ENCODE data around the gene ITGB3BP.
"Not testable (repeated sequence)": the region's sequence is repeated elsewhere in the genome, so short reads cannot be mapped to it uniquely, and the experiment has no call there.

ITGB3BP gene

GRCh38 chr1:63448731-63449246, 74.2 kb downstream of the ITGB3BP start:
- Histone ChIP-seq H3K4me3 (ENCODE audit: low read length) (no peak overlapping the region), H3K36me3 (ENCODE audit: insufficient read depth, low read length) (peaks cover 2% of the 10 kb centered on the region), H3K27me3 (ENCODE audit: insufficient read depth, low read length) (no peaks in the 10 kb centered on the region), H3K9me3 (ENCODE audit: low read length) (no peaks in the 10 kb centered on the region), H3K4me1 (ENCODE audit: insufficient read depth, low read length) (no peaks in the 10 kb centered on the region), H2AFZ (ENCODE audit: low read depth, low read length) (no peak overlapping the region)

- Histone ChIP-seq H3K9me3 (ENCODE audit: low read length) (no peaks in the 10 kb centered on the region), H3K4me1 (ENCODE audit: insufficient read depth, low read length) (no peaks in the 10 kb centered on the region), H2AFZ (ENCODE audit: low read depth, low read length) (no peak overlapping the region), H3K36me3 (ENCODE audit: insufficient read depth, low read length) (peaks cover 2% of the 10 kb centered on the region), H3K27me3 (ENCODE audit: insufficient read depth, low read length) (no peaks in the 10 kb centered on the region), H3K4me3 (ENCODE audit: low read length) (no peak overlapping the region)
Observed at GRCh38 chr1:63442141-63442475, 80.9 kb downstream of the ITGB3BP start.

DNA sequence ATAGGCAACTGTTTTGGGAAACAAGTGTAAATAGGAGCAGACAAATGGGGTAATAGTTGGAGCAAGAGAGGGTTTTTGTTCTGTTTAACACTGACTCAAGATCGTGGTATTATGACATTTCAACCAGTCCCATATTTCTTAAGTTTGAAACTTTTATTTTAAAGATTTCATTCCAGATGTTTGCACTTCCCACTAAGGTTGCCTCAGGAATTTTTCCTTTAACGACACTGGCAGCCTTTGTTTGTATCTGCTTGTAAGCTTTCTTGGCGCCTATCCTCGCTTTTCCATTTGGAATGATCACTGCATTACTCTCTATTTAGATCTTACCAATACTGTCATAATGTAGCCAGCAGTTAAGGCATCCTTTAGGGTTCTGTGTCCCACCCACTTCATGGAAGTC, 87.9 kb downstream of the ITGB3BP start:
- Histone ChIP-seq H3K4me1 (ENCODE audit: insufficient read depth, low read length) (no peaks in the 10 kb centered on the region), H3K36me3 (ENCODE audit: insufficient read depth, low read length) (peaks cover 2% of the 10 kb centered on the region), H2AFZ (ENCODE audit: low read depth, low read length) (no peak overlapping the region), H3K27me3 (ENCODE audit: insufficient read depth, low read length) (no peaks in the 10 kb centered on the region), H3K4me3 (ENCODE audit: low read length) (no peak overlapping the region), H3K9me3 (ENCODE audit: low read length) (peaks cover 5% of the 10 kb centered on the region)

- Histone ChIP-seq H3K4me3 (ENCODE audit: low read length) (no peak overlapping the region), H3K36me3 (ENCODE audit: insufficient read depth, low read length) (peaks cover 3% of the 10 kb centered on the region), H3K27me3 (ENCODE audit: insufficient read depth, low read length) (no peaks in the 10 kb centered on the region), H2AFZ (ENCODE audit: low read depth, low read length) (no peak overlapping the region), H3K9me3 (ENCODE audit: low read length) (peaks cover 5% of the 10 kb centered on the region), H3K4me1 (ENCODE audit: insufficient read depth, low read length) (no peaks in the 10 kb centered on the region)
Observed at GRCh38 chr1:63429281-63429680, 93.7 kb downstream of the ITGB3BP start.

DNA sequence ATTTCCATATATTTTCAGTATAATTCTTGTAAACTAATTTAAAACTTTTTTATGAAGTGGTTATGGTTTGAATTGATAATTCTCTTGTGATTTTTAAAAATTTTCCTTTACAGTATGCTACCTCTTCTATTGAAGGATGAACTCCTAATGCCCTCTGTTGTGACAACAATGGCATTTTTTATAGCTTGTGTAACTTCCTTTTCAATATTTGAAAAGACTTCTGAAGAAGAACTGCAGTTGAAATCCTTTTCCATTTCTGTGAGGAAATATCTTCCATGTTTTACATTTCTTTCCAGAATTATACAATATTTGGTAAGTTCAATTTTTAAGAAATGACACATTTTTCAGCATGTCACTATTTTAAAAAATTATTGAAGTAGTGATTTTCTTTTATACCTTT, 94.2 kb downstream of the ITGB3BP start:
- H2AFZ ChIP-seq (ENCODE audit: low read depth, low read length), result no peak overlapping the region
- H3K4me1 ChIP-seq (ENCODE audit: insufficient read depth, low read length), result no peaks in the 10 kb centered on the region
- peaks cover 3% of the 10 kb centered on the region for H3K36me3 ChIP-seq (ENCODE audit: insufficient read depth, low read length)
- no peak overlapping the region for H3K4me3 ChIP-seq (ENCODE audit: low read length)
- H3K27me3 ChIP-seq (ENCODE audit: insufficient read depth, low read length), result no peaks in the 10 kb centered on the region
- H3K9me3 ChIP-seq (ENCODE audit: low read length), result peaks cover 5% of the 10 kb centered on the region

- H3K36me3 ChIP-seq (ENCODE audit: insufficient read depth, low read length), result no peaks in the 10 kb centered on the region
- no peaks in the 10 kb centered on the region for H3K4me1 ChIP-seq (ENCODE audit: insufficient read depth, low read length)
- no peak overlapping the region for H3K4me3 ChIP-seq (ENCODE audit: low read length)
Observed at GRCh38 chr1:63423649-63424048, 99.4 kb downstream of the ITGB3BP start.

GRCh38 chr1:63420746-63421145, 102.3 kb downstream of the ITGB3BP start:
- H3K9me3 ChIP-seq (ENCODE audit: low read length); H3K27me3 ChIP-seq (ENCODE audit: insufficient read depth, low read length); H3K4me3 ChIP-seq (ENCODE audit: low read length); H2AFZ ChIP-seq (ENCODE audit: low read depth, low read length); H3K4me1 ChIP-seq (ENCODE audit: insufficient read depth, low read length); H3K36me3 ChIP-seq (ENCODE audit: insufficient read depth, low read length): not testable (repeated sequence)

More at GRCh38 chr1:63423649-63424048, 99.4 kb downstream of the ITGB3BP start:
- Histone ChIP-seq H2AFZ (ENCODE audit: low read depth, low read length) (no peak overlapping the region), H3K27me3 (ENCODE audit: insufficient read depth, low read length) (no peaks in the 10 kb centered on the region), H3K9me3 (ENCODE audit: low read length) (no peaks in the 10 kb centered on the region)

DNA sequence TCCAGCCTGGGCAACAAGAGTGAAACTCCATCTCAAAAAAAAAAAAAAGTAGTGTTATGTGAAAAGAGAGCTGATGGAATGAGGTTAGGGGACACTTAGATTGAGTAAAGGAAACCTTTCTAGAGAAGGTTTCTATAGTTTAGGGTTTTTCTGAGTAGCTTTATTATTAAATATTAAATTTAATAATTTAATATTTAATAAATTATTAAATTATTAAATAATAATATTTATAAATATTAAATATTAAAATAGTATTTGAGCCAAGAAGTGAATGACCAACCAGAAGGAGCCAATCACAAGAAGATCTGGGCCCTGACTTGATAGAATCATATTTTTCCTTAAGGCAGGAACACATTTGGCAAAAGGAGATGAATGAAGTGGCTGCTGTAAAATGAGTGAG, 104.9 kb downstream of the ITGB3BP start:
- no peak overlapping the region for H2AFZ ChIP-seq (ENCODE audit: low read depth, low read length)
- no peaks in the 10 kb centered on the region for H3K4me1 ChIP-seq (ENCODE audit: insufficient read depth, low read length)
- no peak overlapping the region for H3K4me3 ChIP-seq (ENCODE audit: low read length)
- no peaks in the 10 kb centered on the region for H3K27me3 ChIP-seq (ENCODE audit: insufficient read depth, low read length)
- peaks cover 1% of the 10 kb centered on the region for H3K36me3 ChIP-seq (ENCODE audit: insufficient read depth, low read length)
- no peaks in the 10 kb centered on the region for H3K9me3 ChIP-seq (ENCODE audit: low read length)

DNA sequence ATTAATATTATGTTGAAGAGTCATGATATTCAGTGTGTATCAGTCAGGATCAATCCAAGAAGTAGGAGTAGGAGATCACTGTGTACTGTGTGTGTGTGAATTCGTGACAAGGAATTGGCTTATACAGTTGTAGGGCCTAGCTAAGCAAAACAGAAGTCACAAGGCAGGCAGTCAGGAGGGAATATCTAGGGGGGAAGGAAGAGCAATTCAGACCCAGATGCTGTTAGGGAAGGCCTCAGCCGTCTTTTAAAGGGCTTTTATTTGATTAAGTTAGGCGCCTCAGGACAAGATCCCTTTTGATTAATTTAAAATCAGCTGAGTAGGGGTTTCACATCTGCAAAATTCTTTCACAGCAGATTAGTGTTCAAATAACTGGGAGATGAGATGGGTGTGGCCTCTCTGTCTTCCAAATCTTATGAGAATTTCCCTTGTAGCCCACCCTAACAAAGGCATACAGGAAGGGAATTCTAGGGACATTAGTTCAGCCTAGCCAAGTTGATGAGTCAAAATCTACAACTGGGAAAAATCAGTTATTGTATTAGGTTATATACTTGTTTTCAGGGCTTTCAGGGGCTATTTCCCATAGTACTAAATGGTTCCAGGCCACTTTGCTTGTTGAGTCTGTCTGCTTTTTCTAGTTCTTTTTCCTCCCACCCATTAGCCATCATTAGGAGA, 108.2 kb downstream of the ITGB3BP start:
- Histone ChIP-seq H3K9me3 (ENCODE audit: low read length) (no peaks in the 10 kb centered on the region), H3K4me1 (ENCODE audit: insufficient read depth, low read length) (no peaks in the 10 kb centered on the region), H2AFZ (ENCODE audit: low read depth, low read length) (no peak overlapping the region), H3K27me3 (ENCODE audit: insufficient read depth, low read length) (no peaks in the 10 kb centered on the region), H3K4me3 (ENCODE audit: low read length) (no peak overlapping the region), H3K36me3 (ENCODE audit: insufficient read depth, low read length) (peaks cover 10% of the 10 kb centered on the region)

GRCh38 chr1:63413394-63413793, 109.6 kb downstream of the ITGB3BP start:
- H2AFZ ChIP-seq (ENCODE audit: low read depth, low read length), result no peak overlapping the region
- no peaks in the 10 kb centered on the region for H3K9me3 ChIP-seq (ENCODE audit: low read length)
- no peaks in the 10 kb centered on the region for H3K27me3 ChIP-seq (ENCODE audit: insufficient read depth, low read length)
- H3K4me1 ChIP-seq (ENCODE audit: insufficient read depth, low read length), result no peaks in the 10 kb centered on the region
- H3K36me3 ChIP-seq (ENCODE audit: insufficient read depth, low read length), result peaks cover 10% of the 10 kb centered on the region
- no peak overlapping the region for H3K4me3 ChIP-seq (ENCODE audit: low read length)

DNA sequence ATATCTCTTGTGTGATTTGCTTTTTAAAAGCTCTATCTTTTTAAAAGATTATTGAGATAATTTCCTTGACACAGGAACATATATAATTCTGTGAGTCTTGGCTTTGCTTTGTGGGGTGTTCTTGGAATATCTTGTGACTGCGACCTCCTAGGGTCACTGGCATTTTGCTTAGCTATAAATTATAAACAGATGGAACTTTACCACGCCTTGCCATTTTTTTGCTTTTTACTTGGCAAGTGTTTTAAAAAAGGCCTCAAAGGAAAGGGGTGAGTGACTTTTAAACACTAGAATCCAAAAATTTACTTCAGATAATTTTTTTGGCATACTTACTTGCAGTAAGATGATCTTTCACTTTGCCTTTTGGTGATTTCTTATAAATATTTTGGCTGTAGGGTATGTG, 112.0 kb downstream of the ITGB3BP start:
- Histone ChIP-seq H3K27me3 (ENCODE audit: insufficient read depth, low read length) (no peaks in the 10 kb centered on the region), H2AFZ (ENCODE audit: low read depth, low read length) (no peak overlapping the region), H3K36me3 (ENCODE audit: insufficient read depth, low read length) (peaks cover 10% of the 10 kb centered on the region), H3K4me1 (ENCODE audit: insufficient read depth, low read length) (no peaks in the 10 kb centered on the region), H3K9me3 (ENCODE audit: low read length) (no peaks in the 10 kb centered on the region), H3K4me3 (ENCODE audit: low read length) (no peak overlapping the region)

DNA sequence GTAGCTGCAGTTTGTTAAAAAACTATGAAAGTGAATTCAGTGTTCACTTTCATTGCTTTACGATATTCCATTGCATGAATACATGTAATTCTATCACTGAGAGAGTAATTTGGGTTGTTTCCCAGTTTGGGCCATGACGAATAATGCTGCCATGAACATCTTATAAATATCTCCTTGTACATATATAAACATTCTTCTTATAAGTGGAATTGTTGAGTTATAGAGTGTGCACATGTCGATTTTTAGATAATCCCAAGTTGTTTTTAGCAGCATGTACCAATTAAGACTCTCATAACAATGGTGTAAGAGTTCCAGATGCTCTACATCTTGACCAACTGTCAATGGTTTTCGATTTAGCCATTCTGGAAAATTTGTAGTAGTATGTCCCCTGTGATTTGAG, 114.7 kb downstream of the ITGB3BP start:
- no peaks in the 10 kb centered on the region for H3K27me3 ChIP-seq (ENCODE audit: insufficient read depth, low read length)
- no peak overlapping the region for H2AFZ ChIP-seq (ENCODE audit: low read depth, low read length)
- H3K9me3 ChIP-seq (ENCODE audit: low read length), result no peaks in the 10 kb centered on the region
- H3K36me3 ChIP-seq (ENCODE audit: insufficient read depth, low read length), result peaks cover 13% of the 10 kb centered on the region
- no peaks in the 10 kb centered on the region for H3K4me1 ChIP-seq (ENCODE audit: insufficient read depth, low read length)
- no peak overlapping the region for H3K4me3 ChIP-seq (ENCODE audit: low read length)

DNA sequence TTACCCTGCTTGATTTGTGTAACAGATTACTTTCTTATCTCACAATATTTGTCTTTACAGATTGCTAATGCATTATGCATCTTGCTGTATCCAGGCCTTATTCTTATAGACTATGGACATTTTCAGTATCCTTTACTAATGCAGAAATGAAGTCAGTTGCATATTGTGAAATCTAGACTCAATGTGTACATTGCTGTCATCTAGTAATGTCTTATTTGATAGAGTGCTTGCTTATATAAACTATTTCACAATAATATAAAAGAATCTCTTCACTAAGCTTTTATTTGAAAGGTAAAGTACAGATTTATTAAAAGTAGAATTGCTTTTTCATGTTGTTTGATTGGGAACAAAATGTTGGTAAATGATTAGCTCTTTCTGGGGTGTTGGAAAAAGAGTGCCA, 116.0 kb downstream of the ITGB3BP start:
- no peaks in the 10 kb centered on the region for H3K27me3 ChIP-seq (ENCODE audit: insufficient read depth, low read length)
- H3K4me1 ChIP-seq (ENCODE audit: insufficient read depth, low read length), result no peaks in the 10 kb centered on the region
- no peaks in the 10 kb centered on the region for H3K9me3 ChIP-seq (ENCODE audit: low read length)
- peaks cover 7% of the 10 kb centered on the region for H3K36me3 ChIP-seq (ENCODE audit: insufficient read depth, low read length)
- no peak overlapping the region for H2AFZ ChIP-seq (ENCODE audit: low read depth, low read length)
- H3K4me3 ChIP-seq (ENCODE audit: low read length), result no peak overlapping the region

DNA sequence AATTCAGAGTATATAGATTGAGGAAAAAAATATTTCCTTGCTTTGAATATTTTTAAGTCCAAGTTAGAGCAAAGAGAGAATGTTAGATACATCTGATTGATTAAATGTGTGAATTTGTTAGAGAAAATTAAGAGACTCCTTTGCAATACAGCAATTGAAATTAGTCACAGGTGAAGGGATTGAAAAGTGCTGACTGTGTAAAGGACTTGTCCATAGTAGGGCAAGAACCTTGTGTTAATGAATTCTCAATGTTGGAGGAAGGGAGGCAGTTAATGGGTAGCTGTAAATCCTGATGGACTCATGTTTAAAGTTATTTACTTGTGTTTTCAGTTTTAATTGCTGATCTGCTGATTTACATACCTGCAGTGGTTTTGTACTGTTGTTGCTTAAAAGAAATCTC, 117.0 kb downstream of the ITGB3BP start:
- H3K27me3 ChIP-seq (ENCODE audit: insufficient read depth, low read length), result no peaks in the 10 kb centered on the region
- no peaks in the 10 kb centered on the region for H3K9me3 ChIP-seq (ENCODE audit: low read length)
- no peak overlapping the region for H3K4me3 ChIP-seq (ENCODE audit: low read length)
- H3K4me1 ChIP-seq (ENCODE audit: insufficient read depth, low read length), result no peaks in the 10 kb centered on the region
- H2AFZ ChIP-seq (ENCODE audit: low read depth, low read length), result no peak overlapping the region
- peaks cover 6% of the 10 kb centered on the region for H3K36me3 ChIP-seq (ENCODE audit: insufficient read depth, low read length)

Data from neuron (in vitro differentiated cells).